Astrocyte (in vitro differentiated cells and primary cell): Measurements from ENCODE around the gene STAT1. TPM values are rescaled to one million over a fixed set of nuclear protein-coding genes. Genes with fewer than 3 reads are reported as not detected.

Experiments used
- DNase-seq: peaks from one replicate; pipeline ENCODE4 v3.0.0-alpha.2; 2010; ENCODE audit warnings: low read depth
- FAIRE-seq: peaks from 2 replicates; lab custom pipeline; 2011; peaks lifted over from hg19 to GRCh38; lab: Jason Lieb, UNC
- H2AFZ ChIP-seq: 2 replicates; pipeline ENCODE4 v1.6.0; 2012; ENCODE audit warnings: low read depth, low read length, inconsistent platforms
- H3K27ac ChIP-seq: 2 replicates; pipeline ENCODE4 v1.5.1; 2011; ENCODE audit warnings: low read depth, low read length, inconsistent platforms
- H3K27me3 ChIP-seq: 2 replicates; pipeline ENCODE4 v1.6.0; 2011; ENCODE audit warnings: low read length, inconsistent platforms; ENCODE audit not compliant: insufficient read depth
- H3K36me3 ChIP-seq: 2 replicates; pipeline ENCODE4 v1.5.1; 2011; ENCODE audit warnings: low read length, inconsistent platforms; ENCODE audit not compliant: insufficient read depth
- H3K4me1 ChIP-seq: 2 replicates; pipeline ENCODE4 v1.5.1; 2011; ENCODE audit warnings: low read length, inconsistent platforms; ENCODE audit not compliant: insufficient read depth
- H3K4me2 ChIP-seq: 2 replicates; pipeline ENCODE4 v1.6.0; 2012; ENCODE audit warnings: low read length, inconsistent platforms
- H3K4me3 ChIP-seq: 2 replicates; pipeline ENCODE4 v1.5.1; 2011; ENCODE audit warnings: low read depth, mild to moderate bottlenecking, low read length, inconsistent platforms; ENCODE audit not compliant: insufficient read depth
- H3K79me2 ChIP-seq: 2 replicates; pipeline ENCODE4 v1.6.0; 2012; ENCODE audit warnings: mild to moderate bottlenecking, low read length, inconsistent platforms; ENCODE audit not compliant: insufficient read depth
- H3K9ac ChIP-seq: 2 replicates; pipeline ENCODE4 v1.6.0; 2012; ENCODE audit warnings: mild to moderate bottlenecking, low read length, inconsistent platforms
- H3K9me3 ChIP-seq: 2 replicates; pipeline ENCODE4 v1.5.1; 2012; ENCODE audit warnings: low read depth, mild to moderate bottlenecking, low read length, inconsistent platforms; ENCODE audit not compliant: insufficient read depth
- H4K20me1 ChIP-seq: 2 replicates; pipeline ENCODE4 v1.6.0; 2012; ENCODE audit warnings: low read length, inconsistent platforms; ENCODE audit not compliant: insufficient read depth
- H3K27ac Mint-ChIP-seq: one replicate; pipeline ENCODE4 v1.8.0; 2021; ENCODE audit warnings: mild to moderate bottlenecking, mixed read lengths; ENCODE audit not compliant: unreplicated experiment
- H3K27me3 Mint-ChIP-seq: one replicate; pipeline ENCODE4 v1.8.0; 2021; ENCODE audit warnings: low read depth, mixed read lengths; ENCODE audit not compliant: unreplicated experiment
- H3K36me3 Mint-ChIP-seq: one replicate; pipeline ENCODE4 v1.8.0; 2021; ENCODE audit warnings: low read depth, mixed read lengths; ENCODE audit not compliant: unreplicated experiment
- H3K4me1 Mint-ChIP-seq: one replicate; pipeline ENCODE4 v1.8.0; 2021; ENCODE audit warnings: low read depth, mixed read lengths; ENCODE audit not compliant: unreplicated experiment
- H3K4me3 Mint-ChIP-seq: one replicate; pipeline ENCODE4 v1.8.0; 2021; ENCODE audit warnings: mild to moderate bottlenecking, moderate library complexity, mixed read lengths; ENCODE audit not compliant: unreplicated experiment
- H3K9me3 Mint-ChIP-seq: one replicate; pipeline ENCODE4 v1.8.0; 2021; ENCODE audit warnings: mild to moderate bottlenecking, mixed read lengths; ENCODE audit not compliant: unreplicated experiment
- CTCF ChIP-seq: IDR thresholded peaks from 2 replicates; pipeline ENCODE4 v1.5.1; 2011; ENCODE audit warnings: low read depth, mild to moderate bottlenecking, inconsistent platforms, low read length, moderate library complexity; ENCODE audit not compliant: insufficient read depth
- EZH2 ChIP-seq: IDR thresholded peaks from 2 replicates; pipeline ENCODE4 v1.6.1; 2012; ENCODE audit warnings: mild to moderate bottlenecking, low read length, inconsistent platforms; ENCODE audit not compliant: insufficient read depth
- total RNA-seq: library from RNA; stranded (reverse); gene quantifications from 2 replicates; pipeline ENCODE4 v1.2.1, GENCODE V29; 2021

Gene STAT1
- total RNA-seq, 1 donor from 2014 or later, result 377 TPM

GRCh38 chr2:190994148-190994547 lies 19.8 kb downstream of the STAT1 start:
- H4K20me1 ChIP-seq, result no peaks in the 10 kb centered on the region
- H3K27me3 ChIP-seq, result no peaks in the 10 kb centered on the region
- TF ChIP-seq CTCF, result no peak
- TF ChIP-seq EZH2, result no peak
- no peak overlapping the region for H3K4me3 Mint-ChIP-seq
- peak overlapping the region; percentile 93 for H3K27ac Mint-ChIP-seq
- H3K4me1 ChIP-seq, result no peaks in the 10 kb centered on the region
- FAIRE-seq, result no peak
- H2AFZ ChIP-seq, result no peak overlapping the region
- H3K36me3 ChIP-seq, result peaks cover 51% of the 10 kb centered on the region
- H3K9me3 Mint-ChIP-seq, result peaks cover 1% of the 10 kb centered on the region
- no peak for DNase-seq
- H3K9me3 ChIP-seq, result no peaks in the 10 kb centered on the region
- no peak overlapping the region for H3K9ac ChIP-seq
- no peak overlapping the region for H3K4me2 ChIP-seq
- H3K36me3 Mint-ChIP-seq, result peaks cover 48% of the 10 kb centered on the region
- no peaks in the 10 kb centered on the region for H3K27me3 Mint-ChIP-seq
- H3K79me2 ChIP-seq, result no peaks in the 10 kb centered on the region
- H3K4me1 Mint-ChIP-seq, result peaks cover 15% of the 10 kb centered on the region
- H3K27ac ChIP-seq, result no peak overlapping the region
- no peak overlapping the region for H3K4me3 ChIP-seq

GRCh38 chr2:190993292-190993643 lies 20.7 kb downstream of the STAT1 start:
- DNase-seq (no peak), FAIRE-seq (no peak)
- Mint-ChIP-seq H3K4me1 (peaks cover 17% of the 10 kb centered on the region), H3K4me3 (no peak overlapping the region), H3K9me3 (peaks cover 1% of the 10 kb centered on the region), H3K36me3 (peaks cover 47% of the 10 kb centered on the region), H3K27ac (peak overlapping the region; percentile 93), H3K27me3 (no peaks in the 10 kb centered on the region)
- Histone ChIP-seq H3K27ac (no peak overlapping the region), H3K9me3 (no peaks in the 10 kb centered on the region), H3K4me1 (no peaks in the 10 kb centered on the region), H4K20me1 (no peaks in the 10 kb centered on the region), H3K9ac (no peak overlapping the region), H3K4me2 (no peak overlapping the region), H3K27me3 (no peaks in the 10 kb centered on the region), H3K4me3 (no peak overlapping the region), H2AFZ (no peak overlapping the region), H3K79me2 (no peaks in the 10 kb centered on the region), H3K36me3 (peaks cover 51% of the 10 kb centered on the region)
- TF ChIP-seq CTCF (no peak), EZH2 (no peak)

- H3K27ac ChIP-seq, result no peak overlapping the region
- no peak overlapping the region for H2AFZ ChIP-seq
- H3K9me3 ChIP-seq, result no peaks in the 10 kb centered on the region
- peaks cover 22% of the 10 kb centered on the region for H3K4me1 Mint-ChIP-seq
- peak overlapping the region; percentile 14 for H3K27ac Mint-ChIP-seq
- no peak overlapping the region for H3K4me3 ChIP-seq
- H3K36me3 Mint-ChIP-seq, result peaks cover 44% of the 10 kb centered on the region
- no peak overlapping the region for H3K4me3 Mint-ChIP-seq
- H3K79me2 ChIP-seq, result no peaks in the 10 kb centered on the region
- H4K20me1 ChIP-seq, result no peaks in the 10 kb centered on the region
- H3K36me3 ChIP-seq, result peaks cover 52% of the 10 kb centered on the region
- no peak overlapping the region for H3K9ac ChIP-seq
- FAIRE-seq (no peak), DNase-seq (no peak)
- H3K4me2 ChIP-seq, result no peak overlapping the region
- no peaks in the 10 kb centered on the region for H3K27me3 ChIP-seq
- TF ChIP-seq CTCF, result no peak
- TF ChIP-seq EZH2, result no peak
- H3K4me1 ChIP-seq, result peaks cover 3% of the 10 kb centered on the region
- no peaks in the 10 kb centered on the region for H3K27me3 Mint-ChIP-seq
- H3K9me3 Mint-ChIP-seq, result no peaks in the 10 kb centered on the region
These were observed 23.8 kb downstream of the STAT1 start for GRCh38 chr2:190990132-190990531.
